T-helper 17 cell (primary cell): ENCODE results near the gene FAM83C. TPM values are rescaled to one million over a fixed set of nuclear protein-coding genes. Genes with fewer than 3 reads are reported as not detected.

Experiments used
- ATAC-seq: fragments of 150-1000 bp; cut with Tn5 transposase; 2 replicates; pipeline ENCODE4 v1.10.0; 2021; ENCODE audit warnings: mild to moderate bottlenecking, moderate library complexity
- DNase-seq, 3 donors: peaks; one replicate each; pipeline versions ENCODE4 v3.0.0 to v3.0.0-alpha.2; 2020 to 2021
- H3K9me3 ChIP-seq: one replicate; pipeline ENCODE4 v1.7.0; 2013; ENCODE audit warnings: low read length, mild to moderate bottlenecking; ENCODE audit not compliant: control insufficient read depth, poor library complexity, severe bottlenecking
- H3K27ac Mint-ChIP-seq: one replicate; pipeline ENCODE4 v1.8.0; 2022; ENCODE audit warnings: mild to moderate bottlenecking, moderate library complexity, mixed read lengths
- H3K27me3 Mint-ChIP-seq: one replicate; pipeline ENCODE4 v1.8.0; 2022; ENCODE audit warnings: mixed read lengths
- H3K36me3 Mint-ChIP-seq: one replicate; pipeline ENCODE4 v1.8.0; 2022; ENCODE audit warnings: low read depth, mixed read lengths
- H3K4me1 Mint-ChIP-seq: one replicate; pipeline ENCODE4 v1.8.0; 2022; ENCODE audit warnings: mild to moderate bottlenecking, mixed read lengths
- H3K4me3 Mint-ChIP-seq: one replicate; pipeline ENCODE4 v1.8.0; 2022; ENCODE audit warnings: mild to moderate bottlenecking, moderate library complexity, mixed read lengths
- total RNA-seq, 4 donors: library from RNA in 2 of 4; stranded (reverse) in 2 of 4; gene quantifications; one replicate each; pipeline ENCODE4 v1.2.3 and lab custom pipeline; 2022 to 2026

Gene FAM83C
- total RNA-seq, 2 donors from 2014 or later = not detected

- H3K9me3 ChIP-seq = no peaks in the 10 kb centered on the region
- H3K36me3 Mint-ChIP-seq = peaks cover 15% of the 10 kb centered on the region
- no peak for DNase-seq
- no peak overlapping the region for H3K27ac Mint-ChIP-seq
- no peak overlapping the region for H3K4me3 Mint-ChIP-seq
- peaks cover 12% of the 10 kb centered on the region for H3K4me1 Mint-ChIP-seq
- peaks cover 6% of the 10 kb centered on the region for H3K27me3 Mint-ChIP-seq
- no peak for ATAC-seq
Observed at GRCh38 chr20:35235881-35236280, 56.3 kb downstream of the FAM83C start.

Other genes starting within 250 kb of the FAM83C start
- 10 to 100 TPM; 50.8 to 52.7 TPM for gene TRPC4AP, start 199.6 kb downstream of the FAM83C start, total RNA-seq
- gene EDEM2, start 145.1 kb downstream of the FAM83C start, total RNA-seq = 10 to 100 TPM; 24.1 to 29.7 TPM
- gene PROCR, start 120.4 kb downstream of the FAM83C start, total RNA-seq = 1 to 10 TPM in 1 of 2 donors, under 1 TPM in 1; 0.89 to 1.5 TPM
- gene MMP24, start 65.7 kb downstream of the FAM83C start, total RNA-seq = under 1 TPM; 0.15 to 0.16 TPM
- 10 to 100 TPM; 60.8 to 64.4 TPM for gene MMP24OS, start 14.3 kb downstream of the FAM83C start, total RNA-seq
- 10 to 100 TPM; 39.4 to 43.6 TPM for gene EIF6, start 7.7 kb downstream of the FAM83C start, total RNA-seq
- 10 to 100 TPM; 24.9 to 32.0 TPM for gene UQCC1, start 119.5 kb upstream of the FAM83C start, total RNA-seq
- not detected for gene GDF5, start 145.8 kb upstream of the FAM83C start, total RNA-seq
- 10 to 100 TPM; 36.6 to 44.4 TPM for gene CEP250, start 163.2 kb upstream of the FAM83C start, total RNA-seq
- not detected for gene C20orf173, start 237.2 kb upstream of the FAM83C start, total RNA-seq
- gene ERGIC3, start 249.7 kb upstream of the FAM83C start, total RNA-seq = 100 to 1,000 TPM; 139 to 158 TPM